RKO (cell line): ENCODE data around the gene PLA2G4E.

Experiments used
- DNase-seq: peaks from one replicate; pipeline ENCODE4 v3.0.0-alpha.2; 2016; ENCODE audit warnings: low spot score

PLA2G4E gene

GRCh38 chr15:41978534-41978933, 42.3 kb downstream of the PLA2G4E start:
- DNase-seq: no peak

GRCh38 chr15:41977757-41978383, 43.0 kb downstream of the PLA2G4E start:
- DNase-seq: no peak

- no peak for DNase-seq
These were observed 45.2 kb downstream of the PLA2G4E start for GRCh38 chr15:41975669-41976068.

- no peak for DNase-seq
These were observed 46.8 kb downstream of the PLA2G4E start for GRCh38 chr15:41974041-41974440.

- peak; percentile 99 for DNase-seq
These were observed 48.3 kb downstream of the PLA2G4E start, which contains the start of gene EHD4 for GRCh38 chr15:41972253-41973242. EHD4 (minus strand) TSS chr15:41972557; CDS start chr15:41972494, 63 bp downstream.

- no peak for DNase-seq
These were observed 49.0 kb downstream of the PLA2G4E start for GRCh38 chr15:41971895-41972252.

GRCh38 chr15:41971089-41971894, 49.5 kb downstream of the PLA2G4E start:
- peak; percentile 79 for DNase-seq

- DNase-seq: no peak
These were observed 50.4 kb downstream of the PLA2G4E start for GRCh38 chr15:41970456-41970855.

GRCh38 chr15:41969851-41970431, 50.9 kb downstream of the PLA2G4E start:
- DNase-seq: no peak

GRCh38 chr15:41968701-41969100, 52.1 kb downstream of the PLA2G4E start:
- no peak for DNase-seq

GRCh38 chr15:41967506-41968206, 53.2 kb downstream of the PLA2G4E start:
- DNase-seq: no peak

GRCh38 chr15:41966920-41967465, 53.8 kb downstream of the PLA2G4E start:
- DNase-seq: no peak

- DNase-seq: no peak
These were observed 54.4 kb downstream of the PLA2G4E start for GRCh38 chr15:41966414-41966812.

- no peak for DNase-seq
These were observed 55.1 kb downstream of the PLA2G4E start for GRCh38 chr15:41965441-41966413.

GRCh38 chr15:41961595-41962202, 59.1 kb downstream of the PLA2G4E start:
- no peak for DNase-seq

GRCh38 chr15:41961001-41961518, 59.8 kb downstream of the PLA2G4E start:
- no peak for DNase-seq

GRCh38 chr15:41958002-41958420, 62.8 kb downstream of the PLA2G4E start:
- DNase-seq: no peak

- DNase-seq: no peak
These were observed 63.6 kb downstream of the PLA2G4E start for GRCh38 chr15:41957021-41957897.
